Activated T-helper 1 cell treated with anti-CD3 and anti-CD28 coated beads, Interleukin-2, amount 50 U/mL, for 16 hours (primary cell): ENCODE measurements around the gene DCUN1D5.
"Not testable (repeated sequence)": the region's sequence is repeated elsewhere in the genome, so short reads cannot be mapped to it uniquely, and the experiment has no call there.

ENCODE experiments used
- DNase-seq, 2 donors: peaks; one replicate each; pipeline ENCODE4 v3.0.0-alpha.2; 2020; ENCODE audit warnings: low read depth in 1 of 2, low spot score in 1 of 2

The DCUN1D5 gene

GRCh38 chr11:103055221-103055890 is 36.6 kb downstream of the DCUN1D5 start:
- DNase-seq = no peak

GRCh38 chr11:103053997-103054396 is 38.0 kb downstream of the DCUN1D5 start:
- no peak for DNase-seq

GRCh38 chr11:103051981-103052380 is 40.0 kb downstream of the DCUN1D5 start:
- DNase-seq = no peak

DNA sequence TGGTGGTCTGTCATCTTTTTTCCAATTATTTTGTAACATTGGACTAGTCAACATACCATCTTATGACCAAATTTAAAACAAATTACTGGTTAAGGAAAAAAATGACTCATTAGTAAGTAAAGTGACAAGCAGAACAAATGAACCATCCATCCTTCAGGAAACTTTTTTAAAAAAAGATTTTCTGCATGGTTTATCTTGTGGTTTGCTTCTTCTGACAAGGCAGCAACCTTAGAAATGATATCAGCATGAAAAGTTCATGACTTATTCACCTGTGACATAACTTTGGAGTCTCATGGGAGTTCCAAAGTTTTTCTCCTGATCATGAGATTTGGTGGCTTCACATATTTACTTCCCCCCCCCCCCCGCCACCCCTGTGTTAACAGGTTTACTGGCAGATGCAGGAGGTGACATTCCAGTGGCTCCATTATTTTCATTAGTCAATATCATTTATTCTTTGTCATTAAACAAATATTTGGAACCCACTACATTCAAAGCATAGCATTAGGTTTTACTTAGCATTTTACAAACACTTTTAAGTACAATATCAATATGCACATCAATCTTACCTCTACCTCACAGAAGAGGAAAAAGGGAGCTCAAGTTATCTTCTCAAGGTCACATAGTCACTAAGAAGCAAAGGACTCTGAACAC is 40.7 kb downstream of the DCUN1D5 start:
- DNase-seq = no peak

DNA sequence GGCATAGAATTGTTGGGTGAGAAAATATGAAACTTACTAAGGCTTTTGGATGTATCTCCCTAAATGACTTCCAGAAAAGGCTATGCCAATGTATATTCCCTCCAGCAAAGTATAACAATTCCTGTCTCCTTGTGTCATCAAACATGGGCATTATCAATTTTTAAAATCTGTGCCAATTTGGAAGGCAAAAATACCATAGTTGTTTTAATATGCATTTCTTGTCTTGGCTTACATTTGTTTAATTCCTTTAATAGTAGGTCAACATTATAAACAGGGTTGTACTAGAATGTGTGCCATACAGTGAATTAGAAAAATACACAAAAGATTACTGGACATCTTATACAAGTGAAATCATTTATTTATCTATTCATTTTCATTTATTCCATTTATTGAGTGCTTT is 41.6 kb downstream of the DCUN1D5 start:
- no peak for DNase-seq

DNA sequence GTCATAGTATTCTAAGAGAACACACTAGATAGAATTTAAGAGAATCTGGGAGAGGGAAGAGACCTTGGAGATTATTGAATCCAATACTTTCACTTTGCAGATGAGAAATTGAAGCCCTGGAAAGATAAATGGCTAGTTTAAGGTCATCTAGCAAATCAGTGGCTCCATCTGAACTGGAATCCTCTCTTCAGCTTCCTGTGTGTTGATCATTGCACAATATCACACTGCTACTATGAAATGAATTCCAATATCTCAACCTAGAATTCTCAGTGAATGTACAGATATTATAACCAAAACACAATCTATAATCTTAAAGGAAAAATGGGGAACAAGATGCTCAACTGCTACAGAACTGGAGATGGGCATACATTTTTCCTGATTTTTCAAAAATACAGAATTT is 44.1 kb downstream of the DCUN1D5 start:
- DNase-seq = no peak

DNA sequence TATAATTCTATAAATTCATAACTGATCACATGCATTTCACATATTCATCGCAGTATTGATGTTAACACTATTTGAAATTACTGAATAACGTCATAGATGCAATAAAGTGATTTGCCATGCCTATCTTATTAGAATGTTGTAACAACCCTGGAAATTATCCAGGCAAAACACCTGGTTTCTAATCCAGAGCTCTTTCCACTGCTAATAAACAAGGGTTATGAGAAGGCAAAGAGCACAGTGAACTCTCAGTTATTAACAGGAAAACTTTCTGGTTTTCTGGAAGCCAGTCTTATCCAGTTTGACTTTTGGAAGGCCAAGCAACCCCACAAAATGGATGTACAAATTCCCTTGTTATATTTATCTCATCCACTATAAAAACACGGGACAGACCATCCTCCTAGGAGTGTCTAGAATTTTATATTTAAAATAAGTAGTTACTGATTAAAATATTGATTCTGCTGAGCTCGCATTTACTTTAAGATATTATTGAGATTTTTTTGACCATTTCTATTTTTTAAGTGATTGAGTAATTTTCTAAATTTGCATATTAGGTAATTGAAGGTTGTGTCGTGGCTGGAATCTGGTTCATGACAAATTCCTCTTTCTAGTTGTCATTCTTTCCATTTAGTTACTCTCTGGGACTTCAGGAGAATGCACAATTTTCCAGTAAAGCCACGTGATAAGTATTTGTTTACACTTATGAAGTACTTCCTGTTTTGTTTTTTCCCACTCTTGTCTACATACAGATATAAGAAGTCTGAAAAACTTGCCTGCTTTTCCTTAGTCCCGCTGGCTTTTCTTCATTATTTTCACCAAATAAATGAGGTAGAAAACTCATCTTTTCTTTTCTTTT is 47.9 kb downstream of the DCUN1D5 start:
- DNase-seq = no peak

GRCh38 chr11:103042161-103042560 is 49.8 kb downstream of the DCUN1D5 start:
- DNase-seq = no peak

DNA sequence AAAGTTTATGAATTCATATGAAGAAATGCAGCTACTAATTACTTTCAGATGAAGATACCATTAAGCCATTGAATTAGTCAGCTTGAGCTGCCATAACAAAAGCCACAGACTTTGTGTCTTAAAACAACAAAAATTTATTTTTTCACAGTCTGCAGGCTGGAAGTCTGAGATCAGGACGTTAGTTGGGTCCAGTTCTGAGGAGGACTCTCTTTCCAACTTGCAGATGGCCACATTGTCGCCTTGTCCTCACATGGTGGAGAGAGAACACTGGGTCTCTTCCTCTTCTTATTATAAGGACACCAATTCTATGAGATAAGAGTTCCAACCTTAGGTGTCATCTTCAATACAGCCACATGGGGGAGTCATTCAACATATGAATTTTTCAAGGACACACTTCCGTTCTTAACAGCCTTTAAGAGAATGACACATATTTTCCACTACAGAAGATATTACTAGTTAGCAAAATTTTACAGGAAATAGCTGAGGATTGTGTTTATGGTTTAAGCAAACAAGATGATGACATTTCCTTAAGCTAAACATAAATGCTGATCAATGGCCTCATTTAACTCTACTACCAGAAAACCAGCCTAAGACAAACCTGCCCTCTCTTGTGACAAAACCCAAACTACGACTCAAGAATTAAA is 56.0 kb downstream of the DCUN1D5 start:
- DNase-seq = no peak

- DNase-seq = no peak
These were observed 56.7 kb downstream of the DCUN1D5 start for GRCh38 chr11:103035216-103035615.

GRCh38 chr11:103031834-103032233 is 60.1 kb downstream of the DCUN1D5 start:
- DNase-seq = no peak

- DNase-seq = no peak
These were observed 62.6 kb downstream of the DCUN1D5 start for GRCh38 chr11:103029401-103029800.

DNA sequence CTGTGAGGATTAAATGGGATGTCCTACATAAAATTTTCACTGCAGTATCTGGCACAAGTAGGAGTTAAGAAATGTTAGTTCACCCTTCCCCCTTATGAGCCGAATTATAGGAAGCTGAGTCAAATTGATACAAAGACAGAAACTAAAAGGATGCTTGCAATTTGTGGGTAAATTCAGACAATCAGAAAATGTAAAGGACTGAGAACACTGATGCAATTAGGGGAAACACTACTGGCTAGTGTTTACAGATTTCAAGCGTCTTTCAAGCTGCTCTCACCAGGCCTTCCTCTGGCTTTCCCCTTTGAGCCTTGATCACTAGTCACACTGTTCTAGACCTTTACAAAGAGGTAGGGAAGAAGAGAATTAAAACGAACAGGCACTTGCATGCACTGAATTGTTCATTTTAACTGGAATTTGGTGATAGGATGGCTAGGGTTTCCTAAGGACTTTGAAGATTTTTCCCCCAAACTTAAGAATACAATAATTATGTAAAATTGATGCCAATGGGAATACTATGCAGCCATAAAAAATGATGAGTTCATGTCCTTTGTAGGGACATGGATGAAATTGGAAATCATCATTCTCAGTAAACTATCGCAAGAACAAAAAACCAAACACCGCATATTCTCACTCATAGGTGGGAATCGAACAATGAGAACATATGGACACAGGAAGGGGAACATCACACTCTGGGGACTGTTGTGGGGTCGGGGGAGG is 63.5 kb downstream of the DCUN1D5 start:
- not testable (repeated sequence) for DNase-seq

- no peak for DNase-seq
These were observed 67.9 kb downstream of the DCUN1D5 start for GRCh38 chr11:103024086-103024485.

DNA sequence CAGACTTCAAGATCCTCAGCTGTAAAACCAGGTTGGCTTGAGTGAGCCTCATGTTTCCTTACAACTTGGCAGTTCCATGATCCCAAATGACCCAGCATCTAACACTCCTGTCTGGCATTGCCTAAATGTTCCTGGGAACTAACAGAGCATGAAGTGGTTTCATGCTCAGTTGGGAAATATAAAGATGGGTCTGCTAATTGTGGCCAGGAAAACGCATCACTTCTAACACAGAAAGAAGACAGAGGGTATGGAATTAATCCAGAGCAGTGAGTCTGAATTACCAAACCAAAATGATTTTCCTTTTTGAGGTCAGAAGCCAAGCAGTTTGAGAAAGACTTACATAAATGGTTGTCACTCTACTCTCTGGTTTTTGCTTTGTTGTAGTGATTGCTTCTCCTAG is 75.9 kb downstream of the DCUN1D5 start:
- no peak for DNase-seq

DNA sequence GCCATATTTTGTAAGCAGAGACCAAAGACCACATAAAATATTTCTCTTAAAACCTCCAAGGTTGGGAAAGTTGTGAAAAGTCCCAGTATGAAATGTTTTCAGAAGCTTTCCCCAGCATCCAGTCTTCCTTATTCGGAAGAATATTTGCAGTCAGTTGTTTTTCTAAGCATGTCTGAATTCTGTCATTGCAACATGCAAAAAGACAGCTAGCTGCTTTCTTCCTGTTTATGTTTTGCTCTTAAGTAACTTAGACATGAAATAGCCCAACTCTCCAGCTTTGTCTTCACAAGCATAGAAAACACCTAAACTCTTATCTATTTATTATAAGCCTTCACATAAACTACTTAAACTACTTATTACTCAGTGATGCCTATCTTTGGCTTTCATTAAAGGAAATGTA is 78.5 kb downstream of the DCUN1D5 start:
- no peak for DNase-seq
